ENCODE data around the gene TRIP13. TPM values are rescaled to one million over a fixed set of nuclear protein-coding genes. Genes with fewer than 3 reads are reported as not detected.
A peak's percentile ranks its signal among the peaks of the same experiment; 100 is the strongest.

The TRIP13 gene
- total and polyA plus RNA-seq, 10 donors, result 1.0 to 5.4 (median 2.4) TPM

DNA sequence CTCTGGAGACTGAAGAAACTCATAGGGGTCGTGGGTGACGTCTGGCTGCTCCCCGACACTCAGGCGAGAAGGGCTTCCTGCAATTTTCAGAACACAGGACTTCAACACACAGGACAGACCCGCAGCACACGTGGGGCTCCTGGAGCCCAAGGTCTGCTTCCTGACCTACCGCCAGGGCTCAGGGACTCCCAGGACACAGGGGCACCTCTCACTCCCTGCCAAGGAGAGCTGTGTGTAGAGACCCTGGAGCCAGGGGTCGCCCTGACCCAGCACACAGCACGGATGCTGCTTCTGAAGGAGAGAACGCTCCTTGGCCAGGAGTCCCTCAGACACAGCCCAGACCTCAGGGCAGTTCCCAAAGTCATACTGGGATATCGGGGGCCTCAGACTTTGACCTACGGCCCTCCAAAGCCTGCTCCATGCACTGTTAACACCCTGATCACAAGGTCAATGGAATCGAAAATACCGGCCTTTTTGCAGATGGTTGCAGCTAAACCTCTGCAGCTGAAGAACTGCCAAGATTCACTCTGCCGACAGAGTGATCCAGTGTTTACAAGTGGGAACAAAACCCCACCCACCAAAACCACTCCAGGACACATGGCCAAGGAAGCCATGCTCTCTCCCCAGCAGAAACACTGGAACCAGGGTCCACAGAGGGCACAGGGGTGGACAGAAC, 28.1 kb upstream of the TRIP13 start:
- 86 to 95% (median 92%) methylated on average over 7 to 15 of the region's 15 CpGs for WGBS, 5 donors
- Histone ChIP-seq H3K27me3 (replicated peaks in 1 of 7) (no peaks in the 10 kb centered on the region), H3K36me3 (peaks cover 4 to 90% (median 77%) of the 10 kb centered on the region in 6 donors), H3K4me1 (no peaks in the 10 kb centered on the region), H3K4me3 (no peak overlapping the region), H3K27ac (no peak overlapping the region), H3K9me3 (no peaks in the 10 kb centered on the region)
- DNase-seq, result no peak
- intact Hi-C loops (cut with DNase I; ENCODE audit: low total_unique reads), result no loop called here
- TF ChIP-seq, protein P1, sequence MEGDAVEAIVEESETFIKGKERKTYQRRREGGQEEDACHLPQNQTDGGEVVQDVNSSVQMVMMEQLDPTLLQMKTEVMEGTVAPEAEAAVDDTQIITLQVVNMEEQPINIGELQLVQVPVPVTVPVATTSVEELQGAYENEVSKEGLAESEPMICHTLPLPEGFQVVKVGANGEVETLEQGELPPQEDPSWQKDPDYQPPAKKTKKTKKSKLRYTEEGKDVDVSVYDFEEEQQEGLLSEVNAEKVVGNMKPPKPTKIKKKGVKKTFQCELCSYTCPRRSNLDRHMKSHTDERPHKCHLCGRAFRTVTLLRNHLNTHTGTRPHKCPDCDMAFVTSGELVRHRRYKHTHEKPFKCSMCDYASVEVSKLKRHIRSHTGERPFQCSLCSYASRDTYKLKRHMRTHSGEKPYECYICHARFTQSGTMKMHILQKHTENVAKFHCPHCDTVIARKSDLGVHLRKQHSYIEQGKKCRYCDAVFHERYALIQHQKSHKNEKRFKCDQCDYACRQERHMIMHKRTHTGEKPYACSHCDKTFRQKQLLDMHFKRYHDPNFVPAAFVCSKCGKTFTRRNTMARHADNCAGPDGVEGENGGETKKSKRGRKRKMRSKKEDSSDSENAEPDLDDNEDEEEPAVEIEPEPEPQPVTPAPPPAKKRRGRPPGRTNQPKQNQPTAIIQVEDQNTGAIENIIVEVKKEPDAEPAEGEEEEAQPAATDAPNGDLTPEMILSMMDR (IDR thresholded peaks at IDR 0.05 in 8 of 11, conservative IDR thresholded peaks at IDR 0.05 in 3 of 11), result no peak
- TF ChIP-seq POLR2AphosphoS5 (IDR thresholded peaks at IDR 0.05), result no peak
- no peak for TF ChIP-seq POLR2A (IDR thresholded peaks at IDR 0.05)

DNA sequence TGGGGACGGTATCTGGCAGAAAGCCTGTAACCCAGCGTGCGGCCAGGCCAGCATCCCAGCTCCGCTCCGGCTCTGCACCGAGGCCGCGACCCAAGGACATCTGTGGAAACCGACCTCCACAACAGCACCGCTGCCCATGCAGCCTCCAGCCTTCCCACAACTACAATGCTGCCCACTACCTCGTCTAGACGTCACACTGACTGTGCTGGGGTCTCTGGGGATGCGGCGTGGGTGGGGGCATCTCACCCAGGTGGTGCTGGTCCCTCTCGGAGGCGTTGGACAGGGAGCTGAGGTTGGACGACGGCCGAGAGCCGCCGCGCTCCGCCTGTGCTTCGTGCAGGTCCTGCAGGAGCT, 27.5 kb upstream of the TRIP13 start:
- H3K27ac ChIP-seq, result no peak overlapping the region
- intact Hi-C loops (cut with DNase I; ENCODE audit: low total_unique reads), result no loop called here
- peaks cover 4 to 90% (median 80%) of the 10 kb centered on the region in 6 donors for H3K36me3 ChIP-seq
- no peaks in the 10 kb centered on the region for H3K27me3 ChIP-seq (replicated peaks in 1 of 7)
- H3K9me3 ChIP-seq, result no peaks in the 10 kb centered on the region
- H3K4me3 ChIP-seq, result no peak overlapping the region
- H3K4me1 ChIP-seq, result no peaks in the 10 kb centered on the region
- TF ChIP-seq, protein P1 (IDR thresholded peaks at IDR 0.05 in 8 of 11, conservative IDR thresholded peaks at IDR 0.05 in 3 of 11), result no peak
- peak in 1 of 3 donors; percentile 44 for TF ChIP-seq POLR2AphosphoS5 (IDR thresholded peaks at IDR 0.05)
- no peak for TF ChIP-seq POLR2A (IDR thresholded peaks at IDR 0.05)
- 94 to 97% (median 95%) methylated on average over 16 to 24 of the region's 24 CpGs for WGBS, 5 donors
- no peak for DNase-seq

DNA sequence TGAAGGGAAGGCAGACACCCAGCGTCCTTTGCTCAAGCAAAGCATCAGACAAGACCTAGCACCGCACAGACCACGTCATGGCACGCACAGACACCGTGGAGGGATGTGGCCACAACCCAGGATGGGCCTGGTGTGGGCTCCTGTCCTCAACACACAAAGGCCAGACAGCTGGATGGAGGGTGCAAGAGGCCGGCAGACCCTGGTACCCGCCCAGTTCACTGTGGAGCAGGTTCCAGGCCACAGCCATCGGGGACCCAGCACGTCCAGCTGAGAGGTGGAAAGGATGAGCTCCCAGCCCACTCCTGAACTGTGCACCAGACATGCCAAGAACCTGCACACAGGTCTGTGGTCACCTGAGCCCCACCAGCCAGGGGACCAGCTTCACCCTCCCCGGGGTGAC, 26.9 kb upstream of the TRIP13 start:
- Histone ChIP-seq H3K36me3 (peaks cover 4 to 93% (median 85%) of the 10 kb centered on the region in 6 donors), H3K4me1 (no peaks in the 10 kb centered on the region), H3K27me3 (replicated peaks in 1 of 7) (no peaks in the 10 kb centered on the region), H3K27ac (no peak overlapping the region), H3K9me3 (no peaks in the 10 kb centered on the region), H3K4me3 (no peak overlapping the region)
- 89 to 97% (median 94%) methylated on average over 8 to 10 of the region's 10 CpGs for WGBS, 5 donors
- no peak for TF ChIP-seq POLR2A (IDR thresholded peaks at IDR 0.05)
- TF ChIP-seq POLR2AphosphoS5 (IDR thresholded peaks at IDR 0.05), result no peak
- TF ChIP-seq, protein P1 (IDR thresholded peaks at IDR 0.05 in 8 of 11, conservative IDR thresholded peaks at IDR 0.05 in 3 of 11), result no peak
- no peak for DNase-seq
- intact Hi-C loops (cut with DNase I; ENCODE audit: low total_unique reads), result no loop called here

DNA sequence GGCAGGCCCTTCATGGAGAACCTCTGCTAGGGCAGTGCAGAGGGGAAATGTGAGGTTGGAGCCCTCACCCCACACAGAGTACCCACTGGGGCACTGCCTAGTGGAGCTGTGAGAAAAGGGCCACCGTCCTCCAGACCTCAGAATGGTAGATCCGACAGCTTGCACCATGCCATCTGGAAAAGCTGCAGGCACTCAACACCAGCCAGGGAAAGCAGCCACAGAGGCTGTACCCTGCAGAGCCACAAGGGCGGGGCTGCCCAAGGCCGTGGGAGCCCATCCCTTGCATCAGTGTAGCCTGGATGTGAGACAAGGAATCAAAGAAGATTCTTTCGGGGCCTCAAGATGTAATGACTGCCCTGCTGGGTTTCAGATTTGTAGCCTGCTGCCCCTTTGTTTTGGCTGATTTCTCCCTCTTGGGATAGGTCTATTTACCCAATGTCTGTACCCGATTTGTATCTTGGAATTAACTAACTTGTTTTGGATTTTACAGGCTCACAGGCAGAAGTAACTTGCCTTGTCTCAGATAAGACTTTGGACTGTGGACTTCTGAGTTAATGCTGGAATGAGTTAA, 25.3 kb upstream of the TRIP13 start:
- Histone ChIP-seq H3K27ac (no peak overlapping the region), H3K9me3 (no peaks in the 10 kb centered on the region), H3K4me1 (peaks cover 0 to 6% (median 0%) of the 10 kb centered on the region in 6 donors), H3K4me3 (no peak overlapping the region), H3K27me3 (replicated peaks in 1 of 7) (no peaks in the 10 kb centered on the region), H3K36me3 (peaks cover 7 to 100% (median 98%) of the 10 kb centered on the region in 6 donors)
- WGBS, 5 donors, result 95 to 99% (median 98%) methylated on average over 5 to 6 of the region's 6 CpGs
- intact Hi-C loops (cut with DNase I; ENCODE audit: low total_unique reads), result no loop called here
- DNase-seq, result no peak
- TF ChIP-seq POLR2A (IDR thresholded peaks at IDR 0.05), result no peak
- TF ChIP-seq, protein P1 (IDR thresholded peaks at IDR 0.05 in 8 of 11, conservative IDR thresholded peaks at IDR 0.05 in 3 of 11), result no peak
- no peak for TF ChIP-seq POLR2AphosphoS5 (IDR thresholded peaks at IDR 0.05)

All from spleen (tissue), 11 donors.